ENCODE measurements around the gene SPATA21.

DNA sequence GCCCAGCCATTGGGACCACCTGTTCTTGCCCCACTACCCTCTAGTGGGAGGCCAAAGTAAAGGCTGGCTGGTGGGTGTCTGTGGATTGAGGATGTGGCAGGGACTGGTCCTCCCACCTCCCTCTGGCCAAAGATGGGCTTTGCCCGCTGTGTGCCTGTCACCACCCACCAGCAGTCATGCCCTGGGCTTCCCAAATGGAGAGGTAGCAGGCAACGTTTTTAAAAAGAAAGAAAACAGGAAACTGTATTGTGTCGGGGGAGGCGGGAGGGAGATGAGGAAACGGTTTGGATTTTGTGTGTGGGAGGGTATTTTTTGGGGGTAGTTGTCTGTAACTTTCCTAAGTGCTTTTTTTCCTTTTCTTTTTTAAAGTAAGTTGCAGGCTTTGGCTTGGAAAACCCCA is 40.1 kb downstream of the SPATA21 start:
- TF ChIP-seq, protein P1, sequence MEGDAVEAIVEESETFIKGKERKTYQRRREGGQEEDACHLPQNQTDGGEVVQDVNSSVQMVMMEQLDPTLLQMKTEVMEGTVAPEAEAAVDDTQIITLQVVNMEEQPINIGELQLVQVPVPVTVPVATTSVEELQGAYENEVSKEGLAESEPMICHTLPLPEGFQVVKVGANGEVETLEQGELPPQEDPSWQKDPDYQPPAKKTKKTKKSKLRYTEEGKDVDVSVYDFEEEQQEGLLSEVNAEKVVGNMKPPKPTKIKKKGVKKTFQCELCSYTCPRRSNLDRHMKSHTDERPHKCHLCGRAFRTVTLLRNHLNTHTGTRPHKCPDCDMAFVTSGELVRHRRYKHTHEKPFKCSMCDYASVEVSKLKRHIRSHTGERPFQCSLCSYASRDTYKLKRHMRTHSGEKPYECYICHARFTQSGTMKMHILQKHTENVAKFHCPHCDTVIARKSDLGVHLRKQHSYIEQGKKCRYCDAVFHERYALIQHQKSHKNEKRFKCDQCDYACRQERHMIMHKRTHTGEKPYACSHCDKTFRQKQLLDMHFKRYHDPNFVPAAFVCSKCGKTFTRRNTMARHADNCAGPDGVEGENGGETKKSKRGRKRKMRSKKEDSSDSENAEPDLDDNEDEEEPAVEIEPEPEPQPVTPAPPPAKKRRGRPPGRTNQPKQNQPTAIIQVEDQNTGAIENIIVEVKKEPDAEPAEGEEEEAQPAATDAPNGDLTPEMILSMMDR (IDR thresholded peaks at IDR 0.05) = no peak
- TF ChIP-seq POLR2A (IDR thresholded peaks at IDR 0.05) = no peak
